Liver (tissue), 9 donors: ENCODE results near the gene ACAN. TPM values are rescaled to one million over a fixed set of nuclear protein-coding genes. Genes with fewer than 3 reads are reported as not detected.

ENCODE experiments used
- DNase-seq: peaks from one replicate; pipeline ENCODE4 v3.0.0-alpha.2; 2017; ENCODE audit warnings: low spot score
- H3K27ac ChIP-seq, 2 donors: one replicate each; pipeline ENCODE4 v1.7.0; 2013; ENCODE audit warnings: inconsistent platforms in 2 of 2, low read length in 2 of 2, control low read depth in 1 of 2, low read depth in 1 of 2, mild to moderate bottlenecking in 1 of 2
- H3K27me3 ChIP-seq, 4 donors: one replicate each; pipeline versions ENCODE4 v1.6.1 to v1.7.0; 2013; ENCODE audit warnings: low read length in 3 of 4, inconsistent platforms in 1 of 4, mild to moderate bottlenecking in 1 of 4, moderate library complexity in 1 of 4; ENCODE audit not compliant: control insufficient read depth in 4 of 4, insufficient read depth in 4 of 4
- H3K36me3 ChIP-seq, 4 donors: one replicate each; pipeline versions ENCODE4 v1.6.1 to v1.7.0; 2013; ENCODE audit warnings: low read length in 3 of 4, mild to moderate bottlenecking in 3 of 4, low read depth in 1 of 4, moderate library complexity in 1 of 4; ENCODE audit not compliant: control insufficient read depth in 4 of 4, insufficient read depth in 3 of 4
- H3K4me1 ChIP-seq, 4 donors: one replicate each; pipeline versions ENCODE4 v1.6.1 to v1.7.0; 2013; ENCODE audit warnings: low read length in 3 of 4, mild to moderate bottlenecking in 3 of 4, moderate library complexity in 1 of 4; ENCODE audit not compliant: control insufficient read depth in 4 of 4, insufficient read depth in 4 of 4
- H3K4me3 ChIP-seq, 3 donors: one replicate each; pipeline versions ENCODE4 v1.6.1 to v1.7.0; 2013; ENCODE audit warnings: low read length in 3 of 3, control low read depth in 1 of 3, low read depth in 1 of 3, mild to moderate bottlenecking in 1 of 3
- H3K9ac ChIP-seq, 2 donors: one replicate each; pipeline ENCODE4 v1.7.0; 2013; ENCODE audit warnings: low read length in 2 of 2, mild to moderate bottlenecking in 2 of 2, moderate library complexity in 2 of 2, control low read depth in 1 of 2, low read depth in 1 of 2
- H3K9me3 ChIP-seq, 4 donors: one replicate each; pipeline versions ENCODE4 v1.6.1 to v1.7.0; 2013; ENCODE audit warnings: low read length in 3 of 4; ENCODE audit not compliant: control insufficient read depth in 4 of 4
- CTCF ChIP-seq: fragments of 150-350 bp; IDR thresholded peaks from 2 replicates; pipeline ENCODE4 v1.5.1; 2017; ENCODE audit warnings: improper control_type of control experiment, low read depth, low read length; ENCODE audit not compliant: missing input control
- EGR1 ChIP-seq, 2 donors: IDR thresholded peaks; 2 replicates each; pipeline ENCODE4 v1.6.1; 2016 to 2018; ENCODE audit warnings: antibody characterized with exemption in 2 of 2, low read depth in 2 of 2
- FOXA1 ChIP-seq: IDR thresholded peaks from 2 replicates; pipeline ENCODE4 v1.6.1; 2016; ENCODE audit warnings: antibody characterized with exemption
- FOXA2 ChIP-seq: IDR thresholded peaks from 2 replicates; pipeline ENCODE4 v1.6.1; 2016; ENCODE audit warnings: antibody characterized with exemption
- GABPA ChIP-seq, 2 donors: IDR thresholded peaks in 1 of 2; conservative IDR thresholded peaks in 1 of 2; 2 replicates each; pipeline ENCODE4 v1.6.1; 2016; ENCODE audit warnings: antibody characterized with exemption in 2 of 2, mild to moderate bottlenecking in 1 of 2, moderate library complexity in 1 of 2
- HNF4A ChIP-seq, 2 donors: conservative IDR thresholded peaks; 2 replicates each; pipeline ENCODE4 v1.6.1; 2016; ENCODE audit warnings: antibody characterized with exemption in 2 of 2, mild to moderate bottlenecking in 2 of 2
- HNF4G ChIP-seq: IDR thresholded peaks from 2 replicates; pipeline ENCODE4 v1.6.1; 2016; ENCODE audit warnings: antibody characterized with exemption
- JUND ChIP-seq, 2 donors: IDR thresholded peaks; 2 replicates each; pipeline ENCODE4 v1.6.1; 2016; ENCODE audit warnings: antibody characterized with exemption in 2 of 2
- MAX ChIP-seq: IDR thresholded peaks from 2 replicates; pipeline ENCODE4 v1.6.1; 2016; ENCODE audit warnings: antibody characterized with exemption
- NR2F2 ChIP-seq: IDR thresholded peaks from 2 replicates; pipeline ENCODE4 v1.6.1; 2016; ENCODE audit warnings: antibody characterized with exemption
- RAD21 ChIP-seq, 2 donors: IDR thresholded peaks; 2 replicates each; pipeline ENCODE4 v1.6.1; 2016; ENCODE audit warnings: antibody characterized with exemption in 2 of 2, mild to moderate bottlenecking in 2 of 2
- REST ChIP-seq: IDR thresholded peaks from 2 replicates; pipeline ENCODE4 v1.6.1; 2016; ENCODE audit warnings: antibody characterized with exemption, mild to moderate bottlenecking
- RXRA ChIP-seq, 2 donors: IDR thresholded peaks; 2 replicates each; pipeline ENCODE4 v1.6.1; 2017 to 2018; ENCODE audit warnings: antibody characterized with exemption in 2 of 2, mild to moderate bottlenecking in 1 of 2
- SP1 ChIP-seq: IDR thresholded peaks from 2 replicates; pipeline ENCODE4 v1.6.1; 2018; ENCODE audit warnings: antibody characterized with exemption, mild to moderate bottlenecking
- TAF1 ChIP-seq: conservative IDR thresholded peaks from 2 replicates; pipeline ENCODE4 v1.6.1; 2016; ENCODE audit warnings: antibody characterized with exemption, mild to moderate bottlenecking
- YY1 ChIP-seq: IDR thresholded peaks from 2 replicates; pipeline ENCODE4 v1.6.1; 2016; ENCODE audit warnings: antibody characterized with exemption, mild to moderate bottlenecking
- ZBTB33 ChIP-seq: IDR thresholded peaks from 2 replicates; pipeline ENCODE4 v1.6.1; 2016; ENCODE audit warnings: antibody characterized with exemption
- WGBS: extraction: QIAGEN DNeasy Blood & Tissue Kit; methylation state at CpG from one replicate; pipeline ENCODE4 v1.1.7; 2013; 5-methylcytosine and 5-hydroxymethylcytosine counted together
- polyA plus RNA-seq, 2 donors: library from polyadenylated mRNA; stranded (reverse) in 1 of 2; unstranded in 1 of 2; fragments of 200-250 nt in 1 of 2; fragments of >200 nt in 1 of 2; fragmentation: Nextera tagmentation in 1 of 2; extraction: Ambion mirVana in 1 of 2; gene quantifications; one replicate each; pipeline versions ENCODE4 v1.2.1 to v1.2.3, GENCODE V29; 2013 to 2015
- total RNA-seq, 2 donors: library from RNA; depleted of rRNA; stranded (reverse); fragments of >200 nt; gene quantifications; one replicate each; pipeline ENCODE4 v1.2.3, GENCODE V29; 2014
- donor health status: healthy.
- donor health status: healthy.
- donor health status: healthy.
- donor health status: healthy.
- donor health status: healthy.

ACAN gene
- total and polyA plus RNA-seq, 4 donors, result under 0.01 to 0.05 (median under 0.01) TPM; not detected in 1

DNA sequence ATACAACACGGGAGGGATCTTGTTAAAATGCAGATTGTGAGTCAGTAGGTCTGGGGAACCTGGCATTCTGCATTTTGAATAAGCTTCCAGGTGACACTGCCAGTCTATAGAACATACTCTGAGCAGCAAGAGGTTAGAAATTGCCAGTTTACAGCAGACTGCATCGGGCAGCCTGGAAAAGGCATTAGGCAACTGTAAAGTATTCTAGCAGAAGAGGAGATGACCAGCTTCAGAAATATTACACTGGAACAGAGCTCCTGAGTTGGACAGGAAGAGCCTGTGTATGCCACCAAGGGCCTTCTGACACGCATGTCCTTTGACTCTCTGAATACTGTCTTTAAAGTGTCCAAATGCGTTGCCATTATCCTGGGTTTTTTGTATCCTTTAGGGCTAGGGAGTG lies 2.5 kb upstream of the ACAN start:
- Histone ChIP-seq H3K9me3 (peaks cover 0 to 3% (median 0%) of the 10 kb centered on the region in 4 donors), H3K27me3 (peaks cover 0 to 12% (median 7%) of the 10 kb centered on the region in 4 donors), H3K36me3 (no peaks in the 10 kb centered on the region), H3K4me1 (no peaks in the 10 kb centered on the region), H3K9ac (no peak overlapping the region), H3K27ac (no peak overlapping the region), H3K4me3 (no peak overlapping the region)
- 76% methylated on average over 4 of the region's 4 CpGs for WGBS
- no peak for DNase-seq
- TF ChIP-seq TAF1 (no peak), FOXA2 (no peak), HNF4A (conservative IDR thresholded peaks at IDR 0.05) (no peak), EGR1 (IDR thresholded peaks at IDR 0.05; ENCODE audit: low read depth in 2 of 2) (no peak), ZBTB33 (no peak), RAD21 (IDR thresholded peaks at IDR 0.05) (no peak), REST (no peak), CTCF (no peak), NR2F2 (no peak), HNF4G (no peak), SP1 (no peak), GABPA (IDR thresholded peaks at IDR 0.05 in 1 of 2, conservative IDR thresholded peaks at IDR 0.05 in 1 of 2) (no peak), JUND (IDR thresholded peaks at IDR 0.05) (no peak), RXRA (IDR thresholded peaks at IDR 0.05) (no peak)

- no peak overlapping the region for H3K4me3 ChIP-seq
- H3K9ac ChIP-seq, result no peak overlapping the region
- no peak overlapping the region for H3K27ac ChIP-seq
- peaks cover 0 to 3% (median 0%) of the 10 kb centered on the region in 4 donors for H3K9me3 ChIP-seq
- DNase-seq, result no peak
- 12% methylated on average over 20 of the region's 20 CpGs for WGBS
- peaks cover 0 to 13% (median 7%) of the 10 kb centered on the region in 4 donors for H3K27me3 ChIP-seq
- H3K36me3 ChIP-seq, result no peaks in the 10 kb centered on the region
- H3K4me1 ChIP-seq, result no peaks in the 10 kb centered on the region
- TF ChIP-seq NR2F2 (no peak), REST (no peak), FOXA2 (no peak), HNF4A (conservative IDR thresholded peaks at IDR 0.05) (no peak), GABPA (IDR thresholded peaks at IDR 0.05 in 1 of 2, conservative IDR thresholded peaks at IDR 0.05 in 1 of 2) (no peak), RXRA (IDR thresholded peaks at IDR 0.05) (no peak), YY1 (no peak), JUND (IDR thresholded peaks at IDR 0.05) (no peak), TAF1 (no peak), MAX (no peak), FOXA1 (no peak), RAD21 (IDR thresholded peaks at IDR 0.05) (no peak), CTCF (no peak)
These were observed 816 bp upstream of the ACAN start for GRCh38 chr15:88802250-88802990.
